ENCODE data around the gene SGO1. TPM values are rescaled to one million over a fixed set of nuclear protein-coding genes. Genes with fewer than 3 reads are reported as not detected.

Gene SGO1
- total and polyA plus RNA-seq, 12 donors: 0.13 to 4.2 (median 0.56) TPM; not detected in 2

GRCh38 chr3:20147361-20147760 is 38.6 kb downstream of the SGO1 start:
- DNase-seq: no peak
- no peaks in the 10 kb centered on the region for H3K36me3 ChIP-seq (replicated peaks in 1 of 2)
- H3K27ac ChIP-seq: no peak overlapping the region
- H3K9me3 ChIP-seq (replicated peaks in 1 of 3): no peaks in the 10 kb centered on the region
- intact Hi-C loops (cut with DNase I): no loop called here
- H3K4me1 ChIP-seq (replicated peaks in 1 of 2): no peaks in the 10 kb centered on the region
- TF ChIP-seq POLR2A (IDR thresholded peaks at IDR 0.05) (no peak), CTCF (IDR thresholded peaks at IDR 0.05) (no peak)
- no peak overlapping the region for H3K4me3 ChIP-seq
- no peaks in the 10 kb centered on the region for H3K27me3 ChIP-seq

- no peak overlapping the region for H3K27ac ChIP-seq
- no peak overlapping the region for H3K4me3 ChIP-seq
- TF ChIP-seq CTCF (IDR thresholded peaks at IDR 0.05) (no peak), POLR2A (IDR thresholded peaks at IDR 0.05) (no peak)
- DNase-seq: no peak
- no peaks in the 10 kb centered on the region for H3K4me1 ChIP-seq (replicated peaks in 1 of 2)
- H3K36me3 ChIP-seq (replicated peaks in 1 of 2): no peaks in the 10 kb centered on the region
- intact Hi-C loops (cut with DNase I): no loop called here
- no peaks in the 10 kb centered on the region for H3K9me3 ChIP-seq (replicated peaks in 1 of 3)
- 91 to 96% (median 95%) methylated on average over 8 of the region's 8 CpGs for WGBS, 4 donors
- no peaks in the 10 kb centered on the region for H3K27me3 ChIP-seq
These were observed 39.7 kb downstream of the SGO1 start for GRCh38 chr3:20146301-20146700.

- H3K36me3 ChIP-seq (replicated peaks in 1 of 2): no peaks in the 10 kb centered on the region
- no peak overlapping the region for H3K4me3 ChIP-seq
- H3K4me1 ChIP-seq (replicated peaks in 1 of 2): no peaks in the 10 kb centered on the region
- H3K27ac ChIP-seq: no peak overlapping the region
- TF ChIP-seq CTCF (IDR thresholded peaks at IDR 0.05): no peak
- no peak for TF ChIP-seq POLR2A (IDR thresholded peaks at IDR 0.05)
- intact Hi-C loops (cut with DNase I): no loop called here
- no peaks in the 10 kb centered on the region for H3K9me3 ChIP-seq (replicated peaks in 1 of 3)
- no peaks in the 10 kb centered on the region for H3K27me3 ChIP-seq
- DNase-seq: no peak
- WGBS, 4 donors: 88 to 95% (median 93%) methylated on average over 2 of the region's 2 CpGs
These were observed 40.1 kb downstream of the SGO1 start for GRCh38 chr3:20145874-20146273.

GRCh38 chr3:20143519-20143918 is 42.5 kb downstream of the SGO1 start:
- no peaks in the 10 kb centered on the region for H3K4me1 ChIP-seq (replicated peaks in 1 of 2)
- H3K27ac ChIP-seq: no peak overlapping the region
- no peak overlapping the region for H3K4me3 ChIP-seq
- no peaks in the 10 kb centered on the region for H3K9me3 ChIP-seq (replicated peaks in 1 of 3)
- H3K27me3 ChIP-seq: no peaks in the 10 kb centered on the region
- no peak for TF ChIP-seq POLR2A (IDR thresholded peaks at IDR 0.05)
- TF ChIP-seq CTCF (IDR thresholded peaks at IDR 0.05): no peak
- H3K36me3 ChIP-seq (replicated peaks in 1 of 2): peaks cover 0 to 4% of the 10 kb centered on the region in 2 donors
- intact Hi-C loops (cut with DNase I): no loop called here
- DNase-seq: no peak
- WGBS, 4 donors: 98 to 99% (median 98%) methylated on average over 2 of the region's 2 CpGs

Measured in adrenal gland (tissue), 12 donors.